Panc1 (cell line): ENCODE measurements around the gene MBNL2. TPM values are rescaled to one million over a fixed set of nuclear protein-coding genes. Genes with fewer than 3 reads are reported as not detected.

Experiments used
- ATAC-seq: fragments of 200-7000 bp; cut with Tn5 transposase; 2 replicates; pipeline ENCODE4 v1.9.1; 2020; ENCODE audit warnings: mild to moderate bottlenecking, moderate library complexity
- BruUV-seq: library from RNA; stranded (reverse); fragments of 400-500 nt; replicated peaks from 2 replicates; lab custom pipeline; 2021; lab: Mats Ljungman, UMichigan
- CTCF ChIA-PET: fragments of 300-600 bp; sonication (Branson Sonifier 250); formaldehyde crosslinking; loops from one replicate; lab custom pipeline; 2022; ENCODE audit warnings: antibody characterized with exemption; lab: Charles Lee
- POLR2A ChIA-PET: fragments of 300-600 bp; sonication (Branson Sonifier 250); formaldehyde crosslinking; loops from one replicate; lab custom pipeline; 2022; ENCODE audit warnings: antibody characterized with exemption; lab: Charles Lee
- DNase-seq: peaks from one replicate; pipeline ENCODE4 v3.0.0-alpha.2; 2010; ENCODE audit warnings: low read depth, low spot score
- H3K27ac ChIP-seq: 2 replicates; pipeline ENCODE4 v1.5.1; 2011; ENCODE audit warnings: mild to moderate bottlenecking, low read length, inconsistent platforms
- H3K27me3 ChIP-seq: fragments of 200-500 bp; sonication (Bioruptor generic); 2 replicates; pipeline ENCODE4 v1.6.0; 2014; ENCODE audit warnings: low read length, inconsistent platforms; ENCODE audit not compliant: control insufficient read depth, insufficient read depth
- H3K36me3 ChIP-seq: fragments of 200-500 bp; sonication (Bioruptor generic); 2 replicates; pipeline ENCODE4 v1.5.1; 2014; ENCODE audit warnings: inconsistent platforms, mild to moderate bottlenecking, low read length, moderate library complexity; ENCODE audit not compliant: control insufficient read depth, insufficient read depth
- H3K4me1 ChIP-seq: 2 replicates; pipeline ENCODE4 v1.5.1; 2011; ENCODE audit warnings: inconsistent platforms, mild to moderate bottlenecking, low read length, moderate library complexity; ENCODE audit not compliant: control insufficient read depth, insufficient read depth
- H3K4me3 ChIP-seq, 2 experiments: 2 replicates each; pipeline ENCODE4 v1.5.1; 2011 to 2012; ENCODE audit warnings: low read depth in 2 of 2, low read length in 2 of 2, mild to moderate bottlenecking in 2 of 2, inconsistent platforms in 1 of 2, moderate library complexity in 1 of 2
- H3K9me3 ChIP-seq: fragments of 200-500 bp; sonication (Bioruptor generic); 2 replicates; pipeline ENCODE4 v1.5.1; 2014; ENCODE audit warnings: low read depth, mild to moderate bottlenecking, inconsistent platforms, low read length, moderate library complexity; ENCODE audit not compliant: control insufficient read depth, insufficient read depth
- CTCF ChIP-seq: fragments of 450-650 bp; IDR thresholded peaks from 2 replicates; pipeline ENCODE4 v1.5.1; 2017; ENCODE audit warnings: mild to moderate bottlenecking
- POLR2AphosphoS5 ChIP-seq: IDR thresholded peaks from 2 replicates; pipeline ENCODE4 v1.6.1; 2012; ENCODE audit warnings: mild to moderate bottlenecking, low read depth, low read length, moderate library complexity
- REST ChIP-seq, 2 experiments: IDR thresholded peaks; 2 replicates each; pipeline ENCODE4 v1.6.1; 2011 to 2012; ENCODE audit warnings: low read depth in 2 of 2, control low read depth in 1 of 2, low read length in 1 of 2, mild to moderate bottlenecking in 1 of 2, moderate library complexity in 1 of 2; ENCODE audit not compliant: insufficient read depth in 1 of 2
- SIN3A ChIP-seq: IDR thresholded peaks from 2 replicates; pipeline ENCODE4 v1.6.1; 2012; ENCODE audit warnings: low read depth, mild to moderate bottlenecking, low read length, moderate library complexity, borderline replicate concordance; ENCODE audit not compliant: insufficient read depth
- TCF7L2 ChIP-seq: IDR thresholded peaks from 2 replicates; pipeline ENCODE4 v1.6.1; 2011; ENCODE audit warnings: mild to moderate bottlenecking, low read depth, low read length, inconsistent platforms
- in situ Hi-C: cut with HindIII; loops from 2 replicates; pipeline ENCODE4 v1.10.0; 2016; ENCODE audit warnings: low sequenced_read_pairs, low pct_unique_long_range_greater_than_20kb
- intact Hi-C: fragments of 100-400 bp; cut with micrococcal nuclease; formaldehyde crosslinking; loops from one replicate; pipeline ENCODE4 v1.10.0; 2022; ENCODE audit not compliant: unreplicated experiment
- total RNA-seq: library from RNA; stranded (reverse); gene quantifications from one replicate; pipeline ENCODE4 v1.2.1, GENCODE V29; 2021; ENCODE audit not compliant: unreplicated experiment

The MBNL2 gene
- total RNA-seq, 1 experiment from 2014 or later = 103 TPM

- CTCF ChIA-PET = no interaction called here
- POLR2A ChIA-PET = interaction anchor here (0.6 kb wide), 1 partner anchor 56 kb away, joined by 4 read pairs; no protein-coding TSS in a partner anchor
Measured at GRCh38 chr13:97379386-97379785, 157.3 kb downstream of the MBNL2 start.

GRCh38 chr13:97380696-97381095 lies 158.6 kb downstream of the MBNL2 start:
- no TSS peak for BruUV-seq

More at GRCh38 chr13:97379386-97379785, 157.3 kb downstream of the MBNL2 start:
- Histone ChIP-seq H3K27ac (no peak overlapping the region), H3K4me3 (no peak overlapping the region), H3K36me3 (peaks cover 15% of the 10 kb centered on the region), H3K27me3 (no peaks in the 10 kb centered on the region), H3K4me1 (no peaks in the 10 kb centered on the region), H3K9me3 (no peaks in the 10 kb centered on the region)
- TF ChIP-seq REST (IDR thresholded peaks at IDR 0.05; ENCODE audit: insufficient read depth in 1 of 2, low read depth in 2 of 2, low read length in 1 of 2) = no peak
- TF ChIP-seq POLR2AphosphoS5 = no peak
- TF ChIP-seq SIN3A = no peak
- no peak for TF ChIP-seq CTCF
- TF ChIP-seq TCF7L2 = no peak
- ATAC-seq (no peak), DNase-seq (no peak)
- BruUV-seq = no TSS peak
- in situ Hi-C loops (no loop called here), intact Hi-C loops (no loop called here)

More at GRCh38 chr13:97380696-97381095, 158.6 kb downstream of the MBNL2 start:
- no peak overlapping the region for H3K4me3 ChIP-seq
- no peak overlapping the region for H3K27ac ChIP-seq
- TF ChIP-seq REST (IDR thresholded peaks at IDR 0.05; ENCODE audit: insufficient read depth in 1 of 2, low read depth in 2 of 2, low read length in 1 of 2) (no peak), SIN3A (no peak), POLR2AphosphoS5 (no peak), CTCF (no peak), TCF7L2 (no peak)
- intact Hi-C loops (no loop called here), in situ Hi-C loops (no loop called here)
- ATAC-seq (no peak), DNase-seq (no peak)
- H3K4me1 ChIP-seq = peaks cover 5% of the 10 kb centered on the region; the same call in 1 of the 2 replicates
- ChIA-PET CTCF (no interaction called here), POLR2A (no interaction called here)
- no peaks in the 10 kb centered on the region for H3K27me3 ChIP-seq
- H3K9me3 ChIP-seq = no peaks in the 10 kb centered on the region
- peaks cover 13% of the 10 kb centered on the region for H3K36me3 ChIP-seq
